ENCODE results near the gene MBD3L3. TPM values are rescaled to one million over a fixed set of nuclear protein-coding genes. Genes with fewer than 3 reads are reported as not detected.
"Not testable (repeated sequence)": the region's sequence is repeated elsewhere in the genome, so short reads cannot be mapped to it uniquely, and the experiment has no call there.

MBD3L3 gene
- total RNA-seq, result not detected in 2 replicates

DNA sequence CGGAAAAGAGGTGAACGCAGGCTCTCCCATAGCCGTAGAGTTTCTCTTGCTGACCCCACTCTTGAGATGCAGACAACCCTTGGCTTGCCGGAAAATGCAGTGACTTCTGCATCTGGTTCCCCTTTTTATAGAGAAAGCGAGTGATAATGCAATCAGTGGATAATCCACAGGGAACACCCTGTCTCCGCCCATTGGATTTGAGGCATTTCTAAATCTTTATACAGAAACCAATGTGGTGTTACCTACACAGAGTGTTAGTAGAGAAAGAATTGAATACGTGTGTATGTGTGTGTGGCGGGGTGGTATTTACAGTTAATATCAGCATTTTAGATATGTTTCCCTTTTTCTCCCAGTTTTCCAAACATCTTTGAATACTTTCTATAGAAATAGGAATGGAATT lies at the start of gene MBD3L3:
Gene MBD3L3 (minus strand): TSS at position 101 of the 400 bp plus-strand sequence. CDS start 71 bp downstream, at position 30.
- H3K4me1 ChIP-seq (ENCODE audit: insufficient read depth, low read length); H4K20me1 ChIP-seq (ENCODE audit: insufficient read depth, low read length); H3K36me3 ChIP-seq (ENCODE audit: insufficient read depth, low read length); H3K79me2 ChIP-seq (ENCODE audit: insufficient read depth, low read length); H3K4me2 ChIP-seq (ENCODE audit: insufficient read depth, low read length); H3K4me3 ChIP-seq (ENCODE audit: insufficient read depth, low read length); H3K27ac ChIP-seq (ENCODE audit: low read depth, low read length); H2AFZ ChIP-seq (ENCODE audit: low read length); H3K27me3 ChIP-seq (ENCODE audit: insufficient read depth, low read length); DNase-seq (ENCODE audit: insufficient read length, low spot score, missing footprints); H3K9me3 ChIP-seq (ENCODE audit: low read depth, low read length): not testable (repeated sequence)

DNA sequence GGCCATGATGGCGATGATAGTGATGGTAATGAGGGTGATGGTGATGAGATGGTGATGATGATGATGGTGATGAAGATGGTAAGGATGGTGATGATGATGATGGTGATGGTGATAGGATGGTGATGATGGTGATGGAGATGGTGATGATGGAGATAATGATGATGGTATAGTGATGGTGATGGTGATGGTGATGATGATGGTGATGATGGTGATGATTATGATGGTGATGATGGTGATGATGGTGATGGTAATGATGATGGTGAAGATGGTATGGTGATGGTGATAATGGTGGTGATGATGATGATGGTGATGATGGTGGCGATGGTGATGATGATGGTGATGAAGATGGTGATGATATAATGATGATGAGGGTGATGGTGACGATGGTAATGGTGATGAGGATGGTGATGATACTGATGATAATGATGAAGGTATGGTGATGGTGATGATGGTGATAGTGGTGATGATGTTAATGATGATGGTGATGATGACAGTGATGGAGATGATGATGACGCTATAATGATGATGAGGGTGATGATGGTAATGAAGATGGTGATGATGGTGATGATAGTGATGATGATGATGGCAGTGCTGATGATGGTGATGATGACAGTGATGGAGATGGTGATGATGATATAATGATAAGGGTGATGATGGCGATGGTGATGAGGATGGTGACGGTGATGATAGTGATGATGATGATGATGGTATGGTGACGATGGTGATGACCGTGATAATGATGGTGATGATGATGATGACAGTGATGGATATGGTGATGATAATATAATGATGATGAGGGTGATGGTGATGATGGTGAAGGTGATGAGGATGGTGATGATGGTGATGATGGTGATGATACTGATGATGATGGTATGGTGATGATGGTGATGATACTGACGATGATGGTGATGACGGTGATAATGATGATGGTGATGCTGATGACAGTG lies 48.5 kb upstream of the MBD3L3 start:
- no peak for TF ChIP-seq CTCF (IDR thresholded peaks at IDR 0.05; ENCODE audit: extremely low read depth, low read depth, low read length)
- H3K9me3 ChIP-seq (ENCODE audit: low read depth, low read length), result no peaks in the 10 kb centered on the region
- no peaks in the 10 kb centered on the region for H3K4me1 ChIP-seq (ENCODE audit: insufficient read depth, low read length)
- H3K36me3 ChIP-seq (ENCODE audit: insufficient read depth, low read length), result no peaks in the 10 kb centered on the region
- no peaks in the 10 kb centered on the region for H4K20me1 ChIP-seq (ENCODE audit: insufficient read depth, low read length)
- H3K4me2 ChIP-seq (ENCODE audit: insufficient read depth, low read length), result no peak overlapping the region
- H3K27ac ChIP-seq (ENCODE audit: low read depth, low read length), result no peak overlapping the region
- no peak overlapping the region for H2AFZ ChIP-seq (ENCODE audit: low read length)
- no peak for DNase-seq (ENCODE audit: insufficient read length, low spot score, missing footprints)
- H3K4me3 ChIP-seq (ENCODE audit: insufficient read depth, low read length), result no peak overlapping the region
- no peaks in the 10 kb centered on the region for H3K79me2 ChIP-seq (ENCODE audit: insufficient read depth, low read length)
- H3K27me3 ChIP-seq (ENCODE audit: insufficient read depth, low read length), result no peaks in the 10 kb centered on the region

- Histone ChIP-seq H3K79me2 (ENCODE audit: insufficient read depth, low read length) (no peaks in the 10 kb centered on the region), H4K20me1 (ENCODE audit: insufficient read depth, low read length) (no peaks in the 10 kb centered on the region), H3K4me1 (ENCODE audit: insufficient read depth, low read length) (no peaks in the 10 kb centered on the region), H3K27ac (ENCODE audit: low read depth, low read length) (no peak overlapping the region), H3K4me3 (ENCODE audit: insufficient read depth, low read length) (no peak overlapping the region), H2AFZ (ENCODE audit: low read length) (no peak overlapping the region), H3K27me3 (ENCODE audit: insufficient read depth, low read length) (no peaks in the 10 kb centered on the region), H3K4me2 (ENCODE audit: insufficient read depth, low read length) (no peak overlapping the region), H3K36me3 (ENCODE audit: insufficient read depth, low read length) (no peaks in the 10 kb centered on the region), H3K9me3 (ENCODE audit: low read depth, low read length) (no peaks in the 10 kb centered on the region)
- DNase-seq (ENCODE audit: insufficient read length, low spot score, missing footprints), result no peak
- TF ChIP-seq CTCF (IDR thresholded peaks at IDR 0.05; ENCODE audit: extremely low read depth, low read depth, low read length), result no peak
These were observed 46.4 kb upstream of the MBD3L3 start for GRCh38 chr19:7104747-7105447.

DNA sequence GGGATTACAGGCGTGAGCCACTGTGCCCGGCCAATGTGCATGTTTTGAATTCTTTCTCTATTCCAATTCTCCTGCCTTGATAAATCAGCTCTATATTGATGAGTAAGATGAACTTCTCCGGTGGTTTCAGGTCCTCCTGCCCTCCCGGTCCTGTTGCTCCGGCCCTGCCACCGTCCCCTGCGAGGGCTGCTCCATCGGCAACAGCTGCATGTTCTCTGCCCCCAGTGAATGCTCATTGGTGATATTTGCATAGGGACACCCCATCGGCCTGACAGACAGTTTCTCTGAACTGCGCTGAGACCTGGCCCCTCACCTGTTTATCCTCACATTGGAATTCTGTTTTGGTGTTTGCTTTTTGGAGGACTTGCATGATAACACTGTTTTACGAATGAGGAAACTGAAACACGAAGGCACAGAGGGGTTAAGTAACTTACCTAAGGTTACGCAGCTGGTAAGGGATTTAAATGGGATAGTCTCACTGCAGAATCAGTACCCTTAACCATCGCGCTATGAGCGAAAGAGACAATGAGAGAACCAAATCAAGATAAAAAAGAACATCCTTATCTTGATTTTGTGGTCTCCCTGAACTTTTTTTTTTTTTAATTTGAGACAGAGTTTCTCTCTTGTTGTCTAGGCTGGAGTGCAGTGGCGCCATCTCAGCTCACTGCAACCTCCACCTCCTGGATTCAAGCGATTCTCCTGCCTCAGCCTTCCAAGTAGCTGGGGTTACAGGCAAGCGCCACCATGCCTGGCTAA lies 43.2 kb upstream of the MBD3L3 start:
- H3K9me3 ChIP-seq (ENCODE audit: low read depth, low read length), result no peaks in the 10 kb centered on the region
- H3K4me3 ChIP-seq (ENCODE audit: insufficient read depth, low read length), result no peak overlapping the region
- no peak overlapping the region for H2AFZ ChIP-seq (ENCODE audit: low read length)
- no peaks in the 10 kb centered on the region for H3K79me2 ChIP-seq (ENCODE audit: insufficient read depth, low read length)
- DNase-seq (ENCODE audit: insufficient read length, low spot score, missing footprints), result no peak
- no peak overlapping the region for H3K4me2 ChIP-seq (ENCODE audit: insufficient read depth, low read length)
- no peaks in the 10 kb centered on the region for H3K36me3 ChIP-seq (ENCODE audit: insufficient read depth, low read length)
- H3K27me3 ChIP-seq (ENCODE audit: insufficient read depth, low read length), result no peaks in the 10 kb centered on the region
- H3K27ac ChIP-seq (ENCODE audit: low read depth, low read length), result no peak overlapping the region
- H4K20me1 ChIP-seq (ENCODE audit: insufficient read depth, low read length), result no peaks in the 10 kb centered on the region
- TF ChIP-seq CTCF (IDR thresholded peaks at IDR 0.05; ENCODE audit: extremely low read depth, low read depth, low read length), result no peak
- peaks cover 5% of the 10 kb centered on the region for H3K4me1 ChIP-seq (ENCODE audit: insufficient read depth, low read length)
